ENCODE measurements around the gene SLC15A4.
"Not testable (repeated sequence)": the region's sequence is repeated elsewhere in the genome, so short reads cannot be mapped to it uniquely, and the experiment has no call there.

Gene SLC15A4

GRCh38 chr12:128823916-128824839 is at the start of gene SLC15A4:
SLC15A4 (minus strand) TSS chr12:128823958; CDS start chr12:128823943, 15 bp downstream.
- DNase-seq: peak; percentile 91

- DNase-seq: no peak
Observed at GRCh38 chr12:128872303-128872702, 48.5 kb upstream of the SLC15A4 start.

GRCh38 chr12:128871516-128871892 is 47.7 kb upstream of the SLC15A4 start:
- no peak for DNase-seq

GRCh38 chr12:128867466-128867865 is 43.7 kb upstream of the SLC15A4 start:
- DNase-seq: no peak

GRCh38 chr12:128864516-128865186 is 40.9 kb upstream of the SLC15A4 start:
- DNase-seq: no peak

- DNase-seq: no peak
Observed at GRCh38 chr12:128863957-128864356, 40.2 kb upstream of the SLC15A4 start.

GRCh38 chr12:128861226-128862016 is 37.7 kb upstream of the SLC15A4 start:
- DNase-seq: no peak

- DNase-seq: no peak
Observed at GRCh38 chr12:128859311-128859710, 35.6 kb upstream of the SLC15A4 start.

GRCh38 chr12:128857133-128857763 is 33.5 kb upstream of the SLC15A4 start:
- DNase-seq: no peak

- no peak for DNase-seq
Observed at GRCh38 chr12:128856791-128857078, 33.0 kb upstream of the SLC15A4 start.

- DNase-seq: no peak
Observed at GRCh38 chr12:128856035-128856790, 32.5 kb upstream of the SLC15A4 start.

GRCh38 chr12:128853600-128854197 is 29.9 kb upstream of the SLC15A4 start:
- DNase-seq: no peak

- DNase-seq: no peak
Observed at GRCh38 chr12:128852885-128853599, 29.3 kb upstream of the SLC15A4 start, which contains the start of gene GLT1D1. GLT1D1 (plus strand) TSS chr12:128853478; CDS start chr12:128853582, 104 bp downstream.

- no peak for DNase-seq
Observed at GRCh38 chr12:128852026-128852698, 28.4 kb upstream of the SLC15A4 start.

GRCh38 chr12:128851429-128851828 is 27.7 kb upstream of the SLC15A4 start:
- not testable (repeated sequence) for DNase-seq

GRCh38 chr12:128850400-128850799 is 26.6 kb upstream of the SLC15A4 start:
- no peak for DNase-seq

- DNase-seq: not testable (repeated sequence)
Observed at GRCh38 chr12:128849806-128850205, 26.0 kb upstream of the SLC15A4 start.

- no peak for DNase-seq
Observed at GRCh38 chr12:128848371-128848770, 24.6 kb upstream of the SLC15A4 start.

- DNase-seq: not testable (repeated sequence)
Observed at GRCh38 chr12:128846671-128847070, 22.9 kb upstream of the SLC15A4 start.

GRCh38 chr12:128844031-128844635 is 20.4 kb upstream of the SLC15A4 start:
- no peak for DNase-seq

All from NCI-H2171 (cell line).